NB4 (cell line): Measurements from ENCODE around the gene ZKSCAN5.
"Not testable (repeated sequence)": the region's sequence is repeated elsewhere in the genome, so short reads cannot be mapped to it uniquely, and the experiment has no call there.

ENCODE experiments used
- DNase-seq: peaks from one replicate; pipeline ENCODE4 v3.0.0; 2010; ENCODE audit warnings: low read depth
- H3K4me3 ChIP-seq: one replicate; pipeline ENCODE4 v1.5.1; 2011; ENCODE audit warnings: mild to moderate bottlenecking, low read depth, low read length, moderate library complexity
- MYC ChIP-seq: IDR thresholded peaks from 2 replicates; pipeline ENCODE4 v1.6.1; 2011; ENCODE audit warnings: low read depth, low read length
- POLR2A ChIP-seq: IDR thresholded peaks from 2 replicates; pipeline ENCODE4 v1.6.1; 2011; ENCODE audit warnings: mild to moderate bottlenecking; ENCODE audit not compliant: insufficient read length; ENCODE audit errors: extremely low read depth
- TF ChIP-seq, protein P1 (sequence below): IDR thresholded peaks from 2 replicates; pipeline ENCODE4 v1.6.1; 2011; ENCODE audit warnings: low read depth, low read length
- TF ChIP-seq, protein P2 (sequence below): IDR thresholded peaks from one replicate; pipeline ENCODE4 v1.5.1; 2012; ENCODE audit warnings: low read depth, low read length

Gene ZKSCAN5

DNA sequence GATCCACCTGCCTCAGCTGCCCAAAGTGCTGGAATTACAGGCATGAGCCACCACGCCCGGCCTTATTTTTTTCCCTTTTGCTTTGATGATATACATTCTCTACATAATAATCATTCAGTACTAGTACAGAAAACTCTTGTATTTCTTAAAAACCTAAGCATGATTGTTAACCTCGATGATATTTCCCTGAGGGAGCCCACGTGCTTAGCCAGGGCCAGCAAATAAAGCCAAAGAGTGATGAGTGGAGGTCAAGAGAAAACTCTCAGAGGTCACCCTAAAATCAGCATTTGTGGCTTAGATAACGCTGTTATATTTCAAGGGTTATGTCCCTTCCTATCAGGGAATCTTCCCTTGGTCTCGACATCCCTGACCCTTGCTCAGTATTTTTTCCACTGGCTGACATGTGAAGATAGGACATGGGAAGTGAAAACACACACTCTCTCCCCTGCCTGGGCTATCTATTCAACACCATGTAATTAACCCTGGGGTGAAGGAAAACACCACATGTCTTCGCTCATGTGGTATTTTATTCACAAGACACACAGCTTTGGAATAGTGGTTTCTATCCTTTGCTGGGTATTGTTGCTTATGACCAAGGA lies 34.9 kb downstream of the ZKSCAN5 start:
- H3K4me3 ChIP-seq: no peak overlapping the region
- TF ChIP-seq POLR2A (no peak), MYC (no peak)
- TF ChIP-seq, protein P1, sequence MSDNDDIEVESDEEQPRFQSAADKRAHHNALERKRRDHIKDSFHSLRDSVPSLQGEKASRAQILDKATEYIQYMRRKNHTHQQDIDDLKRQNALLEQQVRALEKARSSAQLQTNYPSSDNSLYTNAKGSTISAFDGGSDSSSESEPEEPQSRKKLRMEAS: no peak
- TF ChIP-seq, protein P2, sequence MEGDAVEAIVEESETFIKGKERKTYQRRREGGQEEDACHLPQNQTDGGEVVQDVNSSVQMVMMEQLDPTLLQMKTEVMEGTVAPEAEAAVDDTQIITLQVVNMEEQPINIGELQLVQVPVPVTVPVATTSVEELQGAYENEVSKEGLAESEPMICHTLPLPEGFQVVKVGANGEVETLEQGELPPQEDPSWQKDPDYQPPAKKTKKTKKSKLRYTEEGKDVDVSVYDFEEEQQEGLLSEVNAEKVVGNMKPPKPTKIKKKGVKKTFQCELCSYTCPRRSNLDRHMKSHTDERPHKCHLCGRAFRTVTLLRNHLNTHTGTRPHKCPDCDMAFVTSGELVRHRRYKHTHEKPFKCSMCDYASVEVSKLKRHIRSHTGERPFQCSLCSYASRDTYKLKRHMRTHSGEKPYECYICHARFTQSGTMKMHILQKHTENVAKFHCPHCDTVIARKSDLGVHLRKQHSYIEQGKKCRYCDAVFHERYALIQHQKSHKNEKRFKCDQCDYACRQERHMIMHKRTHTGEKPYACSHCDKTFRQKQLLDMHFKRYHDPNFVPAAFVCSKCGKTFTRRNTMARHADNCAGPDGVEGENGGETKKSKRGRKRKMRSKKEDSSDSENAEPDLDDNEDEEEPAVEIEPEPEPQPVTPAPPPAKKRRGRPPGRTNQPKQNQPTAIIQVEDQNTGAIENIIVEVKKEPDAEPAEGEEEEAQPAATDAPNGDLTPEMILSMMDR: no peak
- no peak for DNase-seq

DNA sequence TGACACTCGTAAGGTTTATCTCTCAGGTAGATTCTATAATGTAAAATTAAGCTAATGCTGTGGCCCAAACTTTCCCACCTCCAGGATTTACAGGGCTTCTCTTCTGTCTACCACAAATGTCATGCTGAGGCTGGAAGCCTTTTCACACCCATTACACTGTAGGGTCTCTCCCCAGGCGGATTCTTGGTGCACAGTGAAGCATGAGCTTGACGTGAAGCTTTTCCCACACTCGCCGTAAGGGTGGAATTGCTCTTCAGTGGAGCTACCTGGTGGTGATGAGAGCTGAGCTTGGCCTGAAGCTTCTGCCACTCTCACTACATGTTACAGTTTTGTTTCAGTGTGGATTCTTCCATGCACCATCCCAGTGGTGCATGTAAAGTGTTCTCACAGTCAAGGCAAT lies 36.1 kb downstream of the ZKSCAN5 start:
- H3K4me3 ChIP-seq: no peak overlapping the region
- DNase-seq: no peak
- TF ChIP-seq, protein P1: no peak
- TF ChIP-seq POLR2A: no peak
- TF ChIP-seq MYC: no peak
- TF ChIP-seq, protein P2: no peak

DNA sequence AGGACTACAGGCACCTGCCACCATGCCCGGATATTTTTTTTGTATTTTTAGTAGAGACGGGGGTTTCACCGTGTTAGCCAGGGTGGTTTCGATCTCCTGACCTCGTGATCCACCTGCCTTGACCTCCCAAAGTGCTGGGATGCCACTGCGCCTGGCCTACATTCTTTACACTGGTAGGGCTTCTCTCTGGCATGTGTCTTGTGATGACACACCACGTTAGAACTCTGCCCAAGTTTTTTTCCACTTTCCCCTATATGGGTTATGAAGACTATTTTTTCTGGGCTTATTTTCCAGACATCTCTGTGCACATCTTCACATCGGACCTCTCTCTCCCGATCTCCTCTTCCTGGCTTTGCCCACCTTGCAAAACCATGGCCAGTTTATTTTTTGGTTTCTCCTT lies 36.8 kb downstream of the ZKSCAN5 start:
- no peak overlapping the region for H3K4me3 ChIP-seq
- TF ChIP-seq MYC (no peak), POLR2A (no peak)
- TF ChIP-seq, protein P1: no peak
- TF ChIP-seq, protein P2: no peak
- no peak for DNase-seq

DNA sequence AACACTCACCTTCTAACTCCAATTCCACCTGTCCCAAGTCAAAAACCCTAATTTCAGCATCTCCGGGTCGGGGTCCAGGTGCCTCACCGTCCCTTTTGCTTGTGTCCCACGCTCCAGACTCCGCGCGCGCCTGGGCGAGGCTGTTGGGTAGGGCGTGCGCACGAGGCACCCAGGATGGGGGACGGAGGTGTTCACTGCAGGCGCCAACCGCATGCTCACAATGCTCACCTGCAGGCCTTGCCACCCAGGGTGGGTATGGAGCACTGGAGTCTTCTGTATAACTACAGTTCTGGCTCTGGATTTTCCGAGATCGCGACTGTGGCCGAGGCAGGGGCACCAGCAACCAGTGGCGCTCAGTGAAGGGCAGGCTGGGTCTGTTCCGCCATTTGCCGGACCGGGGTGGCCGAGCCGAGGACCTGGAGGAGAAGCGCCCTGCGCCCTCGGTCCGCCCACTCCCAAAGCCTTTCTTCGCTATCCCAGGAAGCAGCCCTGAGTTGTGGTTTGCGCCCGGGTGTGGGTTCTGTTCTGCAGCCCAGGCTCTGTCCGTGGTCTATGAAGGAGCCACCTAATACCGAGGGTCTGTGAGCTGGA lies 38.7 kb downstream of the ZKSCAN5 start:
- no peak for TF ChIP-seq POLR2A
- TF ChIP-seq, protein P1: no peak
- TF ChIP-seq, protein P2: no peak
- no peak for TF ChIP-seq MYC
- no peak overlapping the region for H3K4me3 ChIP-seq
- no peak for DNase-seq

DNA sequence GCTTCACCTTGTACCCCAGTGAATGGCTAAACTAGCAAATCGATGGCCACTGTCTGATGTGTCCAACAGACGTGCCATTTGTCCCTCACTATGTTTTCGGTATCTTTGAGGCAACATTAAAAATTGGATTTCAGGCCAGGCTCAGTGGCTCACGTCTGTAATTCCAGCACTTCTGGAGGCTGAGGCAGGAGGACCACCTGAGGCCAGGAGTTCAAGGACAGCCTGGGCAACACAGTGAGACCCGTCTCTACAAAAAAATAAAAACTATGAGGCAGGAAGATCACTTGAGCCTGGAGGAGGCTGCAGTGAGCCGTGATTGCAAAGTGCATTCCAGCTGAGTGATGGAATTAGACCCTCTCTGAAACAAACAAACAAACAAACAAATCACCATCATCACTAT lies 39.5 kb downstream of the ZKSCAN5 start:
- H3K4me3 ChIP-seq: no peak overlapping the region
- DNase-seq: no peak
- TF ChIP-seq POLR2A (no peak), MYC (no peak)
- TF ChIP-seq, protein P2: no peak
- TF ChIP-seq, protein P1: no peak

DNA sequence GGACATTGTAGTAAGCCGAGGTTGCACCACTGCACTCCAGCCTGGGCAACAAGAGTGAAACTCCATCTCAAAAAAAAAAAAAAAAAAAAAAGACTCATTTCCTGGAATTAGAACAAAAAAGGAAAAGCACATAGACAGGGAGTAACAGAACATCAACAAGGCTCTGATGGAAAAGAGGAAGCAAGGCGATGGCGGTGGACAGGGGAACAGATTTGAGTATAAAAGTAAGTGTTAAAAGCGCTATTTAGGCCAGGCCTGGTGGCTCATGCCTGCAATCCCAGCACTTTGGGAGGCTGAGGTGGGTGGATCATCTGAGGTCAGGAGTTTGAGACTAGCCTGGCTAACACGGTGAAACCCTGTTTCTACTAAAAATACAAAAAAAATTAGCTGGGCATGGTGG lies 40.8 kb downstream of the ZKSCAN5 start:
- not testable (repeated sequence) for DNase-seq, H3K4me3 ChIP-seq

DNA sequence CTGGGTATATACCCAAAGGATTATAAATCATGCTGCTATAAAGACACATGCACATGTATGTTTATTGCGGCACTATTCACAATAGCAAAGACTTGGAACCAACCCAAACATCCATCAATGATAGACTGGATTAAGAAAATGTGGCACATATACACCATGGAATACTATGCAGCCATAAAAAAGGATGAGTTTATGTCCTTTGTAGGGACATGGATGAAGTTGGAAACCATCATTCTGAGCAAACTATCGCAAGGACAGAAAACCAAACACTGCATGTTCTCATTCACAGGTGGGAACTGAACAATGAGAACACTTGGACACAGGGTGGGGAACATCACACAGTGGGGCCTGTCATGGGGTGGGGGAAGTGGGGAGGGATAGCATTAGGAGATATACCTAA lies 45.1 kb downstream of the ZKSCAN5 start:
- not testable (repeated sequence) for H3K4me3 ChIP-seq

More for the DNA sequence above, 45.1 kb downstream of the ZKSCAN5 start:
- DNase-seq: not testable (repeated sequence)
